HG03460 (cell line): ENCODE measurements around the gene ACOT11.

ENCODE experiments used
- ATAC-seq: cut with Tn5 transposase; IDR thresholded peaks from one replicate; pipeline ENCODE4 v1.9.1; 2021; ENCODE audit not compliant: unreplicated experiment

The ACOT11 gene

GRCh38 chr1:54583871-54584270 is 35.8 kb downstream of the ACOT11 start:
- ATAC-seq, result no peak

- no peak for ATAC-seq
Observed at GRCh38 chr1:54584575-54584974, 36.5 kb downstream of the ACOT11 start.

GRCh38 chr1:54585181-54586066 is 37.4 kb downstream of the ACOT11 start:
- no peak for ATAC-seq

GRCh38 chr1:54588377-54588776 is 40.3 kb downstream of the ACOT11 start:
- ATAC-seq, result no peak

- ATAC-seq, result no peak
Observed at GRCh38 chr1:54591127-54591756, 43.2 kb downstream of the ACOT11 start.

GRCh38 chr1:54593571-54594160 is 45.6 kb downstream of the ACOT11 start:
- ATAC-seq, result no peak

GRCh38 chr1:54594463-54594862 is 46.4 kb downstream of the ACOT11 start:
- ATAC-seq, result no peak

- no peak for ATAC-seq
Observed at GRCh38 chr1:54595956-54596498, 48.0 kb downstream of the ACOT11 start.

- no peak for ATAC-seq
Observed at GRCh38 chr1:54596756-54597155, 48.7 kb downstream of the ACOT11 start.

GRCh38 chr1:54597455-54598030 is 49.5 kb downstream of the ACOT11 start:
- no peak for ATAC-seq

GRCh38 chr1:54599211-54599823 is 51.3 kb downstream of the ACOT11 start:
- no peak for ATAC-seq

GRCh38 chr1:54600947-54601721 is 53.1 kb downstream of the ACOT11 start:
- no peak for ATAC-seq

- no peak for ATAC-seq
Observed at GRCh38 chr1:54601730-54602129, 53.7 kb downstream of the ACOT11 start.

- no peak for ATAC-seq
Observed at GRCh38 chr1:54602554-54602953, 54.5 kb downstream of the ACOT11 start.

GRCh38 chr1:54603241-54603640 is 55.2 kb downstream of the ACOT11 start:
- no peak for ATAC-seq

- ATAC-seq, result no peak
Observed at GRCh38 chr1:54604051-54604450, 56.0 kb downstream of the ACOT11 start.

- no peak for ATAC-seq
Observed at GRCh38 chr1:54604572-54605370, 56.7 kb downstream of the ACOT11 start.

- ATAC-seq, result no peak
Observed at GRCh38 chr1:54606096-54606989, 58.3 kb downstream of the ACOT11 start.
